ENCODE data around the gene CDC42BPB.

Gene CDC42BPB

DNA sequence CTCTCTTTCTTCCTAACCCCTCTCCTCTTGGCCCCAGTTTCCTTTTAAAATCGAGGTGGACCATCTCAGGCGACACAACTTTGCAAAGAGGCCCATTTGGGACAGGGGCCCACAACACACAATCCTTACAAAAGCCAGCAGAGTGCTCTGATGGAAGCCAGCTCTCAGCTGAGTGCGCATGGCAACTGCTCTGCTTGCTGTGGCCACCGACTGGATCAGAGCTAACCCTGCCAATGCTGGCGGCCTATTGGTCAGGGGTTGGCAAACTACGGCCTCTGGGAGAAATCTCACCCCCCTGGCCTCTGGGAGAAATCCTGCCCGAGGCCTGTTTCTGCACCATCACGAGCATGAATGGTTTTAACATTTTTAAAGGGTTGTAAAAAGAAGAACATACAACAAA is 79.9 kb downstream of the CDC42BPB start:
- Mint-ChIP-seq H3K27me3 (ENCODE audit: low read depth) (no peaks in the 10 kb centered on the region), H3K4me3 (no peak overlapping the region), H3K9me3 (no peaks in the 10 kb centered on the region), H3K4me1 (ENCODE audit: low read depth) (no peaks in the 10 kb centered on the region), H3K27ac (no peak overlapping the region), H3K36me3 (ENCODE audit: low read depth) (no peaks in the 10 kb centered on the region)

- no peaks in the 10 kb centered on the region for H3K9me3 Mint-ChIP-seq
- no peaks in the 10 kb centered on the region for H3K36me3 Mint-ChIP-seq (ENCODE audit: low read depth)
- H3K4me1 Mint-ChIP-seq (ENCODE audit: low read depth), result no peaks in the 10 kb centered on the region
- no peaks in the 10 kb centered on the region for H3K27me3 Mint-ChIP-seq (ENCODE audit: low read depth)
- H3K4me3 Mint-ChIP-seq, result no peak overlapping the region
- no peak overlapping the region for H3K27ac Mint-ChIP-seq
These were observed 81.7 kb downstream of the CDC42BPB start for GRCh38 chr14:102975662-102976061.

- Mint-ChIP-seq H3K9me3 (no peaks in the 10 kb centered on the region), H3K36me3 (ENCODE audit: low read depth) (no peaks in the 10 kb centered on the region), H3K4me3 (no peak overlapping the region), H3K27me3 (ENCODE audit: low read depth) (no peaks in the 10 kb centered on the region), H3K27ac (no peak overlapping the region), H3K4me1 (ENCODE audit: low read depth) (no peaks in the 10 kb centered on the region)
These were observed 83.6 kb downstream of the CDC42BPB start for GRCh38 chr14:102973706-102974285.

- Mint-ChIP-seq H3K27ac (no peak overlapping the region), H3K9me3 (no peaks in the 10 kb centered on the region), H3K4me3 (no peak overlapping the region), H3K36me3 (ENCODE audit: low read depth) (no peaks in the 10 kb centered on the region), H3K4me1 (ENCODE audit: low read depth) (no peaks in the 10 kb centered on the region), H3K27me3 (ENCODE audit: low read depth) (no peaks in the 10 kb centered on the region)
These were observed 85.3 kb downstream of the CDC42BPB start for GRCh38 chr14:102971836-102972606.

DNA sequence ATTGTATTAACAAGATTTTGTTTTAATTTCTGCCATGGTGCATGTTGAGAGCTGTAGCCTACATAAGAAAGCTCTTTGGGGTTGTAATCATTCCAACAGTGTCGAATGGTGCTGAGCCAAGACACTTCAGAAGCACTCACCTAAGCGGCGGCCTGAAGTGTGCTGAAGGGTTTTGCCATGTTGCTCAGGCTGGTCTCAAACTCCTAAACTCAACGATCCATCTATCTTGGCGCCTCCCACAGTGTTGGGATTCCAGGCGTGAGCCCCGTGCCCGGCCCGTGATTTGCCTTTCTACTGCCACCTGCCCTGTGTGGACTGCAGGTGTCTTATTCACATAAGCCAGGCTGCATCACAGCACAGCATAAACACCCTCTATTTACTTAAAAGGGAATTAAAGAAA is 86.0 kb downstream of the CDC42BPB start:
- H3K27me3 Mint-ChIP-seq (ENCODE audit: low read depth), result no peaks in the 10 kb centered on the region
- no peak overlapping the region for H3K27ac Mint-ChIP-seq
- H3K9me3 Mint-ChIP-seq, result no peaks in the 10 kb centered on the region
- H3K4me1 Mint-ChIP-seq (ENCODE audit: low read depth), result no peaks in the 10 kb centered on the region
- H3K36me3 Mint-ChIP-seq (ENCODE audit: low read depth), result no peaks in the 10 kb centered on the region
- H3K4me3 Mint-ChIP-seq, result no peak overlapping the region

DNA sequence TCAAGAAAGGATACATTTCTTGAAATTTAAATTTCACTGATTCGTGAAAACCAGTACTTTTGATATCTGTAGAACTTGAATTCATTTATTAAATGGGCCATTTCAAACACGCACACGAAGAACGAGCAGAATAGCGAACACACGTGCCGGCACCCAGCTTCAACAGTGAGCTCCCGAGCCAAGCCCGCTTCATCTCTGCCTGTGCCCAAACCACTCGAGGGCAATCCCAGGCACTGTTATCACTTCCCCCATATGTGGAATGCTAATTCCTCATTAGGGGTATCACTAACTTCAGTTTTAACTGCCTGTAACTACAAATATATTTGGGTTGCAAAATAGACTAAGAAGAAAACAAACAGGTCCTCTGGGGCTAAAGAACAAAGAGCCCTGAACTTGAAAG is 86.9 kb downstream of the CDC42BPB start:
- H3K4me3 Mint-ChIP-seq, result no peak overlapping the region
- H3K27me3 Mint-ChIP-seq (ENCODE audit: low read depth), result no peaks in the 10 kb centered on the region
- no peak overlapping the region for H3K27ac Mint-ChIP-seq
- H3K36me3 Mint-ChIP-seq (ENCODE audit: low read depth), result no peaks in the 10 kb centered on the region
- no peaks in the 10 kb centered on the region for H3K4me1 Mint-ChIP-seq (ENCODE audit: low read depth)
- no peaks in the 10 kb centered on the region for H3K9me3 Mint-ChIP-seq

DNA sequence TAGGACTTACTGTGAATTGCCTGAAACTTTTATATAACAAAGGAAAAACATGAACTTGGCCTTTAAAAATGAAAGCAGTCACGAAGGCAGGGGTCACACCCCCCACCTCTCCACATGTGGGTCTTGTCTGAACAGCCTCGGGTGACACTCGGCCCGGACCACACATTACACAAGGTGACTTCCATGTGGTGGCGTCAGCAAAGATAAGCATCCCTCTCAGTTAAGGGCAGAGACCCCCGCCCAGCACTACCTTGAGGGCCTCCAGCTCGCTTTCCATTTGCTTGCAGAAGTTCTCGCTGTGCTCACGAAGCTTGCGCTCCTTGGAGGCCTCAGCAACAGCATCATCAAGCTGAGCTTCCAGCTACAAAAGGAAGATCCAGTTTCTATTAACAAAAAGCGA is 87.4 kb downstream of the CDC42BPB start:
- no peaks in the 10 kb centered on the region for H3K27me3 Mint-ChIP-seq (ENCODE audit: low read depth)
- no peak overlapping the region for H3K4me3 Mint-ChIP-seq
- no peaks in the 10 kb centered on the region for H3K9me3 Mint-ChIP-seq
- H3K4me1 Mint-ChIP-seq (ENCODE audit: low read depth), result no peaks in the 10 kb centered on the region
- H3K36me3 Mint-ChIP-seq (ENCODE audit: low read depth), result no peaks in the 10 kb centered on the region
- H3K27ac Mint-ChIP-seq, result no peak overlapping the region

DNA sequence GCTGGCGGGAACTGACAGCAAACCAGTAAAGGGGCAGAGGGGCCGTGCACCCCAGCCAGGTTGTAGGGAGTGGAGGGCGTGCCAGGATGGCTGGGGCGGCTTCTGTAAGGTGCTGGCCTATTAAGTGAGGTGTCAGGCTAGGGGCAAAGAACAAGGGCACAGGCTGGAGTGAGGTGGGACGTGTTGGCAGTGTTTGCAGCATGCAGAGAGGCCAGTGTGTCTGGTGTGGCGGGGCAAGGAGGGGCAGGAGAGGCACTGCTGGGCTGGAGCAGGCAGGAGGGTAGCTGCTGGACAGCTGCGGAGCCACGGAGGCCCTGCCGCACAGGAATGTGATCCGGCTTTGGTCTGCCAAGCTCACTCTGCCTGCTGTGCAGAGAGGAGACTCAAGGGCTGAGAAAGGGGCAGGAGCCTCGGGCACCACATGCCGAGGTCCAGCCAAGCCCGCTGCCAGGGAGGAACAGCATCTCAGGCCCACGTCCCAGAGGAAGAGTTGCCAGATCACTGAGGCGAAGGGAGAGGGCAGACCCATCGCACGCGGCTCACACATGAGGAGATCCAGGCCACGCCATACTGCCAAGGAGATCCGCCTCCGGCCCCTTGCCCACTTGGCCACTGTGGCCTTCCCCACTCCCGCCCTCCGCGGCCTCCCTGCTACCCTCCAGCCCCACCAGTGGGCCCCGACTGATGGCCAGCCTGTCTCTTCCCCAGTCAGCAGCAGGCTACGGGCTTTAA is 88.1 kb downstream of the CDC42BPB start:
- Mint-ChIP-seq H3K9me3 (no peaks in the 10 kb centered on the region), H3K4me1 (ENCODE audit: low read depth) (no peaks in the 10 kb centered on the region), H3K4me3 (no peak overlapping the region), H3K27me3 (ENCODE audit: low read depth) (no peaks in the 10 kb centered on the region), H3K27ac (no peak overlapping the region), H3K36me3 (ENCODE audit: low read depth) (no peaks in the 10 kb centered on the region)

- no peak overlapping the region for H3K27ac Mint-ChIP-seq
- H3K9me3 Mint-ChIP-seq, result no peaks in the 10 kb centered on the region
- H3K36me3 Mint-ChIP-seq (ENCODE audit: low read depth), result no peaks in the 10 kb centered on the region
- H3K4me3 Mint-ChIP-seq, result no peak overlapping the region
- no peaks in the 10 kb centered on the region for H3K4me1 Mint-ChIP-seq (ENCODE audit: low read depth)
- no peaks in the 10 kb centered on the region for H3K27me3 Mint-ChIP-seq (ENCODE audit: low read depth)
These were observed 89.0 kb downstream of the CDC42BPB start for GRCh38 chr14:102968306-102968705.

GRCh38 chr14:102967506-102967795 is 89.9 kb downstream of the CDC42BPB start:
- Mint-ChIP-seq H3K27me3 (ENCODE audit: low read depth) (no peaks in the 10 kb centered on the region), H3K4me1 (ENCODE audit: low read depth) (no peaks in the 10 kb centered on the region), H3K36me3 (ENCODE audit: low read depth) (no peaks in the 10 kb centered on the region), H3K9me3 (no peaks in the 10 kb centered on the region), H3K4me3 (no peak overlapping the region), H3K27ac (no peak overlapping the region)

DNA sequence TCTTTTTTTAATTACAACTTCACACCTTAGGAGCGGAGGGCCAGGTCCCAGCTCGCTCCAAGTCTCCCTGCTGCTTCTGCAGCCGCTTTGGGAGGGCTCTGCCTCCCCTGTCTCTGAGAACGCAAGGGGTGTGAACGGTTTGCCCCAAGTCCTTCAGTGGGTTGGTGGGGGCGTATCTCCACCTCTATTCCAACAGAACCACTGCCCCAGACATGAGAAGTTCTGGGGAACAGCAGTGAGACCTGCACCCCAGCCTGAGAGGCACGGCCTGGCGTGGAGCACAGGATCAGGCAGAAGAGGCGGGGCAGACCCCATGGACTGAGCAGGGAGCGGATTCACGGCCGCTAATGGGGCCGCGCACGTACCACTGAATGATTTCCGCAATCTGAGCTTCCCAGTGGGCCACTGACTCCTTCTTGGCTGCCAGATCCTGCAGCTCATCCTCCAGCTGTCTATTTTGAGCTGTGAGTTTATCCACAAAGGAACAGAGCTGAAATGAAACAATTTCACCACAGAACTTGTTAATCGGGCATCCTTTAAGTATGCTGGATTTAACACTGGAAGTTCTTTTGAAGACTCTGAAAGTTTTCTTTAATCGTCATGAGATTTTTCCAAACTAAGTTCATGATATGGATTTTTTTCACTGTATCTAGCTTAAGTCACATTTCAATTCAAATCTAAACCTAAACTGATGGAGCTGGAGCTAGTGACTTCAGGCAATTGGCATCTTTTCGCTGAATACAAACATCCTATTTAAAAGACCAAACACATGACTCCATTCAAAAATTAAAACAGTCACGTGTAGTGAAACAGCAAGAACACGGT is 90.5 kb downstream of the CDC42BPB start:
- Mint-ChIP-seq H3K4me3 (no peak overlapping the region), H3K4me1 (ENCODE audit: low read depth) (no peaks in the 10 kb centered on the region), H3K36me3 (ENCODE audit: low read depth) (no peaks in the 10 kb centered on the region), H3K27me3 (ENCODE audit: low read depth) (no peaks in the 10 kb centered on the region), H3K9me3 (no peaks in the 10 kb centered on the region), H3K27ac (no peak overlapping the region)

- H3K36me3 Mint-ChIP-seq (ENCODE audit: low read depth), result no peaks in the 10 kb centered on the region
- no peaks in the 10 kb centered on the region for H3K9me3 Mint-ChIP-seq
- no peaks in the 10 kb centered on the region for H3K27me3 Mint-ChIP-seq (ENCODE audit: low read depth)
- no peaks in the 10 kb centered on the region for H3K4me1 Mint-ChIP-seq (ENCODE audit: low read depth)
- no peak overlapping the region for H3K4me3 Mint-ChIP-seq
- no peak overlapping the region for H3K27ac Mint-ChIP-seq
These were observed 91.2 kb downstream of the CDC42BPB start for GRCh38 chr14:102965971-102966655.

DNA sequence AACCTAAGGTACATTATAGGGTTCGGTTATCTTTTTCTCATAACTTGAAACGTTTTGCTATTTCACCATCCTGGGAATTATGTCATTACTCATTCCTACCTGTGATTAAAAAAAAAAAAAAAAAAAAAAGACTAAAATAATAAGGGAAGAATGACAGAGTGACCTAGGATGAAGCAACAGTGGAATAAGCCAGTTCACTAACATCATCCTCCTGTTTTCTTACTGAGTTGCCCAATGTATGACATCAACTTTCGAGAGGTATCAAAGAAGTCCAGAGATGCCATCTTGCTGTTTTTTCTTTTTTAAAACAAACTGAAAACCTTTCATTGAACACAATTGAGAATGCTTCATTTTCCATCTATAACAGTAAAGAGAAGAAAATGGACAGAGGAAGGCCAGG is 92.1 kb downstream of the CDC42BPB start:
- Mint-ChIP-seq H3K36me3 (ENCODE audit: low read depth) (no peaks in the 10 kb centered on the region), H3K9me3 (no peaks in the 10 kb centered on the region), H3K27ac (no peak overlapping the region), H3K4me3 (no peak overlapping the region), H3K27me3 (ENCODE audit: low read depth) (no peaks in the 10 kb centered on the region), H3K4me1 (ENCODE audit: low read depth) (no peaks in the 10 kb centered on the region)

GRCh38 chr14:102964152-102964730 is 93.1 kb downstream of the CDC42BPB start:
- Mint-ChIP-seq H3K27ac (no peak overlapping the region), H3K4me3 (no peak overlapping the region), H3K27me3 (ENCODE audit: low read depth) (no peaks in the 10 kb centered on the region), H3K4me1 (ENCODE audit: low read depth) (no peaks in the 10 kb centered on the region), H3K36me3 (ENCODE audit: low read depth) (no peaks in the 10 kb centered on the region), H3K9me3 (no peaks in the 10 kb centered on the region)
